Activated naive CD8-positive, alpha-beta T cell treated with anti-CD3 and anti-CD28 coated beads for 36 hours (primary cell): ENCODE measurements around the gene ACOX2. TPM values are rescaled to one million over a fixed set of nuclear protein-coding genes. Genes with fewer than 3 reads are reported as not detected.
"Not testable (repeated sequence)": the region's sequence is repeated elsewhere in the genome, so short reads cannot be mapped to it uniquely, and the experiment has no call there.

Experiments used
- DNase-seq: peaks from one replicate; pipeline ENCODE4 v3.0.0; 2021
- H3K27ac Mint-ChIP-seq: one replicate; pipeline ENCODE4 v1.8.0; 2022; ENCODE audit warnings: mild to moderate bottlenecking, moderate library complexity, mixed read lengths
- H3K27me3 Mint-ChIP-seq: one replicate; pipeline ENCODE4 v1.8.0; 2022; ENCODE audit warnings: mild to moderate bottlenecking, mixed read lengths
- H3K36me3 Mint-ChIP-seq: one replicate; pipeline ENCODE4 v1.8.0; 2021; ENCODE audit warnings: mild to moderate bottlenecking, mixed read lengths
- H3K4me1 Mint-ChIP-seq: one replicate; pipeline ENCODE4 v1.8.0; 2021; ENCODE audit warnings: mixed read lengths
- H3K4me3 Mint-ChIP-seq: one replicate; pipeline ENCODE4 v1.8.0; 2022; ENCODE audit warnings: mild to moderate bottlenecking, moderate library complexity, mixed read lengths
- H3K9me3 Mint-ChIP-seq: one replicate; pipeline ENCODE4 v1.8.0; 2022; ENCODE audit warnings: mixed read lengths
- total RNA-seq, 2 experiments: library from RNA; stranded (reverse); gene quantifications; one replicate each; pipeline ENCODE4 v1.2.3, GENCODE V29; 2021

Gene ACOX2
- total RNA-seq, 2 experiments from 2014 or later, result not detected

GRCh38 chr3:58530354-58530865, 6.6 kb downstream of the ACOX2 start:
- Mint-ChIP-seq H3K27ac (no peak overlapping the region), H3K36me3 (no peaks in the 10 kb centered on the region), H3K9me3 (no peaks in the 10 kb centered on the region), H3K4me3 (no peak overlapping the region), H3K27me3 (no peaks in the 10 kb centered on the region), H3K4me1 (peaks cover 14% of the 10 kb centered on the region)
- DNase-seq, result no peak

- Mint-ChIP-seq H3K9me3 (no peaks in the 10 kb centered on the region), H3K27me3 (no peaks in the 10 kb centered on the region), H3K27ac (no peak overlapping the region), H3K4me3 (no peak overlapping the region), H3K4me1 (peaks cover 14% of the 10 kb centered on the region), H3K36me3 (no peaks in the 10 kb centered on the region)
- no peak for DNase-seq
Observed at GRCh38 chr3:58529516-58530353, 7.3 kb downstream of the ACOX2 start.

- no peak overlapping the region for H3K27ac Mint-ChIP-seq
Observed at GRCh38 chr3:58528629-58529028, 8.4 kb downstream of the ACOX2 start.

GRCh38 chr3:58527440-58527839, 9.6 kb downstream of the ACOX2 start:
- H3K27me3 Mint-ChIP-seq, H3K4me3 Mint-ChIP-seq, DNase-seq, H3K4me1 Mint-ChIP-seq, H3K36me3 Mint-ChIP-seq, H3K9me3 Mint-ChIP-seq, H3K27ac Mint-ChIP-seq: not testable (repeated sequence)

More at GRCh38 chr3:58528629-58529028, 8.4 kb downstream of the ACOX2 start:
- peaks cover 14% of the 10 kb centered on the region for H3K4me1 Mint-ChIP-seq
- no peaks in the 10 kb centered on the region for H3K9me3 Mint-ChIP-seq
- no peaks in the 10 kb centered on the region for H3K36me3 Mint-ChIP-seq
- H3K27me3 Mint-ChIP-seq, result no peaks in the 10 kb centered on the region
- DNase-seq, result no peak
- no peak overlapping the region for H3K4me3 Mint-ChIP-seq

- no peaks in the 10 kb centered on the region for H3K27me3 Mint-ChIP-seq
- no peaks in the 10 kb centered on the region for H3K9me3 Mint-ChIP-seq
- H3K4me3 Mint-ChIP-seq, result no peak overlapping the region
Observed at GRCh38 chr3:58526515-58526957, 10.5 kb downstream of the ACOX2 start.

GRCh38 chr3:58524326-58524888, 12.6 kb downstream of the ACOX2 start:
- Mint-ChIP-seq H3K4me1 (no peaks in the 10 kb centered on the region), H3K9me3 (no peaks in the 10 kb centered on the region), H3K4me3 (no peak overlapping the region), H3K27me3 (no peaks in the 10 kb centered on the region), H3K36me3 (no peaks in the 10 kb centered on the region), H3K27ac (no peak overlapping the region)
- no peak for DNase-seq

More at GRCh38 chr3:58526515-58526957, 10.5 kb downstream of the ACOX2 start:
- DNase-seq, result no peak
- Mint-ChIP-seq H3K36me3 (no peaks in the 10 kb centered on the region), H3K27ac (no peak overlapping the region), H3K4me1 (no peaks in the 10 kb centered on the region)

- no peaks in the 10 kb centered on the region for H3K36me3 Mint-ChIP-seq
- no peak overlapping the region for H3K27ac Mint-ChIP-seq
- H3K9me3 Mint-ChIP-seq, result no peaks in the 10 kb centered on the region
- H3K4me1 Mint-ChIP-seq, result no peaks in the 10 kb centered on the region
- DNase-seq, result no peak
- H3K4me3 Mint-ChIP-seq, result no peak overlapping the region
- no peaks in the 10 kb centered on the region for H3K27me3 Mint-ChIP-seq
Observed at GRCh38 chr3:58522759-58523425, 14.1 kb downstream of the ACOX2 start.

GRCh38 chr3:58521917-58522631, 14.9 kb downstream of the ACOX2 start:
- no peak for DNase-seq
- Mint-ChIP-seq H3K4me3 (no peak overlapping the region), H3K27me3 (no peaks in the 10 kb centered on the region), H3K27ac (no peak overlapping the region), H3K4me1 (no peaks in the 10 kb centered on the region), H3K36me3 (no peaks in the 10 kb centered on the region), H3K9me3 (no peaks in the 10 kb centered on the region)

- Mint-ChIP-seq H3K27me3 (no peaks in the 10 kb centered on the region), H3K4me3 (no peak overlapping the region), H3K27ac (no peak overlapping the region), H3K36me3 (no peaks in the 10 kb centered on the region), H3K9me3 (no peaks in the 10 kb centered on the region), H3K4me1 (no peaks in the 10 kb centered on the region)
- DNase-seq, result no peak
Observed at GRCh38 chr3:58521336-58521670, 15.7 kb downstream of the ACOX2 start.

GRCh38 chr3:58520403-58521335, 16.3 kb downstream of the ACOX2 start:
- no peaks in the 10 kb centered on the region for H3K27me3 Mint-ChIP-seq
- no peak for DNase-seq
- H3K9me3 Mint-ChIP-seq, result no peaks in the 10 kb centered on the region
- H3K27ac Mint-ChIP-seq, result no peak overlapping the region
- H3K4me3 Mint-ChIP-seq, result no peak overlapping the region
- H3K4me1 Mint-ChIP-seq, result no peaks in the 10 kb centered on the region
- no peaks in the 10 kb centered on the region for H3K36me3 Mint-ChIP-seq

GRCh38 chr3:58519668-58520402, 17.2 kb downstream of the ACOX2 start:
- Mint-ChIP-seq H3K36me3 (no peaks in the 10 kb centered on the region), H3K27ac (no peak overlapping the region), H3K4me1 (no peaks in the 10 kb centered on the region), H3K4me3 (no peak overlapping the region), H3K27me3 (no peaks in the 10 kb centered on the region), H3K9me3 (no peaks in the 10 kb centered on the region)
- no peak for DNase-seq

GRCh38 chr3:58518291-58518789, 18.6 kb downstream of the ACOX2 start:
- DNase-seq, result no peak
- Mint-ChIP-seq H3K4me3 (no peak overlapping the region), H3K9me3 (no peaks in the 10 kb centered on the region), H3K27me3 (no peaks in the 10 kb centered on the region), H3K36me3 (no peaks in the 10 kb centered on the region), H3K4me1 (no peaks in the 10 kb centered on the region), H3K27ac (no peak overlapping the region)

- Mint-ChIP-seq H3K27me3 (no peaks in the 10 kb centered on the region), H3K4me3 (no peak overlapping the region), H3K9me3 (no peaks in the 10 kb centered on the region), H3K4me1 (no peaks in the 10 kb centered on the region), H3K27ac (no peak overlapping the region), H3K36me3 (no peaks in the 10 kb centered on the region)
- no peak for DNase-seq
Observed at GRCh38 chr3:58514405-58514804, 22.6 kb downstream of the ACOX2 start.
